HG03139 (cell line): ENCODE results near the gene ZBTB46.
"Not testable (repeated sequence)": the region's sequence is repeated elsewhere in the genome, so short reads cannot be mapped to it uniquely, and the experiment has no call there.

Experiments
- ATAC-seq: cut with Tn5 transposase; IDR thresholded peaks from one replicate; pipeline ENCODE4 v1.9.1; 2021; ENCODE audit not compliant: unreplicated experiment

The ZBTB46 gene

DNA sequence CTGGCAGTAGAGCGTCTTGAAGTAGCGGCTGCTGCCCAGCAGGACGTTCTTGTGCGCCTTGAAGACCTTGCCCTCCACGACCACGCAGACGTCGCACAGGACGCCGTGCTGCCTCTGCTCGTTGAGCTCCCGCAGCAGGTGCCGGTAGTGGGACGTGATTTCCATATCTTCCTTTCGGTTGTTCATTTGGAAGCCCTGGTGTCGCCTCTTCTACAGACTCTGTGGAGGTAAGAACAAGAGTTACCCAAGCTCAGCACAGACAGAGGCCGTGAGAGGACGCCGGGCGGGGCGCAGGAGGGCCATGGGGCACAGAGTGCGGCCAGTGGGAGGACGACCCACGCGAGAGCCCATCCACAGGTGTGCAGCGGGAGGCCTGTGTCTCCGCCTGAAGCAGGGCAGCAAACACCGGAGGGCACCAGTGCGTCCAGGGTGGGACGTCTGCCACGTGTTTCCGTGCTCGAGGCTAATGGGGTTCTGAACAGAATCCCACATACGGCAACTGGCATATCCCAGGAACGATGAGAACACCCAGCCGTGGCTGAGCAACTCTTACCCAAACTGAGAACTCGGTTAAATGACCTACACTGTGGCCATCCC lies 40.4 kb downstream of the ZBTB46 start:
- no peak for ATAC-seq

DNA sequence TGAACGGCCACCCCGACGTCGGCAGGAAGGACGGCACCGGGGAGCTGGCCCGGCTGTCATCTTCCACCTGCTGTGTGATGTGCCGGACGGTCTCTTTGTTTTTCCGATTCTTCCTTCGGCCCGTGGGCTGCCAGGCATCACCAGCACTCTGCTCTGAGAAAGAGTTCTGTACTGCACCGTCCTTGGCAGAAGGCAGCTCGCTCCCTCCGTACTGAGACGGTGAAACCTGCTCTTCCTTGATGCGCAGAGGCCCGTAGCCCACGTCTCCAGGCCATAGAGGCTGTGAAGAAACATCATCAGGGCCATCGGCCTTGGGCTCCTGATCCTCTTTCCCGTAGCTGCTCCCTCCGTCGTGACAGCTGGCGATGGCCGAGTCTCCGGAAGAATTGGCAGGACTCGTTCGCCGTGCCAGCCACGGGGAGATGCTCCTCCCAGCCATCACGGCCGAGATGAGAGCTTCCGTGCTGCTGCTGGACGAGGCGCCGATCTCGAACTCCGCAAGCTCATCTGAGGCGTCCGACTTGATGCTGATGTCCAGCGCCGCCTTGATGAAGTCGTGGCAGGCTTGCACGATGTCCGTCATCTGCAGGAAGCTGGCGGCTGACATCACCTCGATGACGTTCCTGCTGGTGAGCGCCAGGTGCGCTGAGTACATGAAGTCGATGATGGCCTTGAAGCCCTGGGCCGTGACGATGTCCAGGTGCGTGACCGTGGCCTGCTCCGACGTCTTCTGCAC lies 41.1 kb downstream of the ZBTB46 start:
- no peak for ATAC-seq

DNA sequence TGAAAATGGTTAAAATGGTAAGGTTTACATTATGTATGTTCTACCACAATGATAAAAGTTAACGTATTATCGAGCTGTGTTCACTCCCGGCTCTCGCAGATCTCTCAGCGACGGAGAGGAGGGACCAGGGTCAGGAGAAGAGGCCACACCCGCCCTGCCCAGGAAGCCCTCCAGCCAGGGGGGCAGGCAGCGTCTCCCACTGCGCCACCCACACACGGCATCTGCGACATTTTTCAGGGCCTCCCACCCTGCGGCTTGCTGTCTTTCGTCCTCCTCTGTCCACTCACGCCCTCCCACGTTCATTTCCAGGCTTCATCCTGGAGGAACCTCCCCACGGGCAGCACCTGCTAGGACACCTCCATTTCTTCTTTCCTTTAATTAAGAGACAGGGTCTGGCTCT lies 43.3 kb downstream of the ZBTB46 start:
- ATAC-seq, result no peak

DNA sequence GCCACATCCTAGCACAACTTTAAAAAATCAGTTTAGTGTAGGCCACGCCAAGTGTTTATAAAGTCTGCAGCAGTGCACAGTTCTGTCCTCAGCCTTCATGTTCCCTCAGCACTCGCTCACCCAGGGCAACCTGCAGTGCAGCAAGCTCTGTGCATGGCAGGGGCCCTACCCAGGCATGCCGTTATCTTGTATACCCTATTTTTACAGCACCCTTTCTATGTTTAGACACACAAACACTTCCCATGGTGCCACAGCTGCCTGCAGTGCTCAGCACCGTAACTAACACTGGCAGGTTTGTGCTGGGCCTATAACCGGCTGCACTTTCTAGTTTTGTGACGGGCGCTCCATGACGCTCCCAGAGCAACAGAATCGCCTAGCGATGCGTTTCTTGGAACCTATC lies 43.8 kb downstream of the ZBTB46 start:
- no peak for ATAC-seq

DNA sequence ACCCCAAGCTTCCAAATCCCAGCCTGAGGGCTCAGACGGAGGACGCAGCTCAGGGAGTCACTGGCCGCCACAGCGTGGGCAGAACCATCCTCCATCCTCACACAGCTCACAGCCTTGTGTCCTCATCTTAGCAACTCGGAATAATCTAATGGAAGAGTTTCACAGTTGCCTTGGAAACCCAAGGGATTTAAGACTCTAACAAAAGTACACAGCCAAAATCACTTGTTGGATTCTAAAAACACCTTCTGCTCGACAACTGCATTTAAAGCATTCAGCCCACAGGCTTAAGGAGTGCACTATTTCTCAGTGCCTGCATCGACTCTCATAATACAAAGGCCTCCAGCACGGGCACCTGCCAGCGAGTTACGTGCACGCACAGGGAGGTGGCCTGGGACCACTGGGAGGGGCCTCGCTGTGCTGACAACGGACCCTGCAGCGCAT lies 45.4 kb downstream of the ZBTB46 start:
- no peak for ATAC-seq

DNA sequence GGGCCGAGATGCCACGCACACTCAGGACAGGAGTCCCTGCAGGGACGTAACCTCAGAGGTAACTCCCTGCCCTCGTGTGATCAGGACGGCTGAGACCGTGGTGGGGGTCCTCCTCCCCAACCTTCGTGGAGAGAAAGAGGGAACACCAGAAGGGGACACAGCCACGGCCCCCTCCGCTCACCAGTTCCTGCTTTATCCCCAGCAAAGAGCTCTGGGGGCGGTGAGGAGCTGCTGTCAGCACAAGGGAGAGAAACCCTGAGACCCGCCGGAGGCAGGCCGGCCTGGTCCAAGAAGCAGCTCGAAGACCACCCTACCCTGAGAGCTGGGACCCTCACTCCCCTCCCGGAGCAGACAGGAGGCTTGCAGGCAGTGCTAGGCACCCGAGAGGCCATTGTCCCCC lies 47.1 kb downstream of the ZBTB46 start:
- no peak for ATAC-seq

DNA sequence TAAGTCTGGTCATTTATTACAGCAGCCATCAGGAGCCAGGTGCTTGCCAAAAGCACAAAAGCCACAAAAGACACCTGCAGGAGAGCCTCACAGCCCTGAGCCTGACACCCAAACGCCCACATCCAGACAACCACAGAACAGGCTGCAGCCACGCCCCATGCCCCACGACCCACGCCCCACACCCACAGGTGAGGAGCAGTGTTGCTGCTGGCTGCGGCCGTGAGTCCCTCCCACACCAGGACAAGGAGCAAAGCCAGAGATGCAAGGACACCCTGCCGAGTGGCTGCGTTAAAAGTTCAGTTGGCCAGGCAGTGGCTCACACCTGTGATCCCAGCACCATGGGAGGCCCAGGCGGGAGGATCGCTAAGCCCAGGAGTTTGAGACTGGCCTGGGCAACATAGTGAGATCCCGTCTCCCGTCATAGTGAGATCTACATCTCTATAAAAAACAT lies 48.5 kb downstream of the ZBTB46 start:
- ATAC-seq, result no peak

DNA sequence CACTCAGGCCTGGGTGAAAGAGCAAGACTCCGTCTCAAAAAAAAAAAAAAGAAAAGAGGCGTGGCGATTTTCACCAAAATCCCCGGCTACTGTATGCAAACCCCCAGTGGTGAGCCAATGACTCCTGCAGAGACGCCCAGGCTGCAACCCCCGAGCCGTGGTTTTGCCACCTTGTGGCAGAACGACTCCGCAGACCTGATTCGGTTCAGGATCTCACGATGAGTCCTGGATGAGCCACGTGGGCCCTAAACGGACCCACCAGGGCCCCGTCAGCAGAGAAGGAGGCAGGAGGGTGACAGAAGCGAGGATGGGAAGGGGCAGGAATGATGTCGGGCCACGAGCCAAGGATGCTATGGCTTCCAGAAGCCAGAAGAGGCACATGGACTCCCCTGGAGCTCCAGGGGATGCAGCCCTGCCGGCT lies 49.0 kb downstream of the ZBTB46 start:
- ATAC-seq, result no peak

DNA sequence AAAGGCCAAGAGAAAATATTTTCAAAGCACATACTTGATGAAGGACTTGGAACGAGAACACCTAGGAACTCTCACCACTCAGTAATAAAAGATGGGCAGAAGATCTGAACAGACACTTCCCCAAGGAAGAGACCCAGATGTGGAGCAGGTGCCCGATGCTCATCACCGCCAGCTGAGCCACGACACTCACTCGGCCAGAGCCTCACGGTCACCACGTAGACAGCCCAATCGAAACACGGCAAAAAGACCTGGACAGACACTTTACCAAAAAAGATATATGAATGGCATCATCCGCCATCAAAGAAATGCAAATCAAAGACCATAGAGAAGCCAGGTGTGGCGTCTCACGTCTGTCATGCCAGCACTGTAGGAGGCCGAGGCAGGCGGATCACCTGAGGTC lies 49.9 kb downstream of the ZBTB46 start:
- no peak for ATAC-seq

DNA sequence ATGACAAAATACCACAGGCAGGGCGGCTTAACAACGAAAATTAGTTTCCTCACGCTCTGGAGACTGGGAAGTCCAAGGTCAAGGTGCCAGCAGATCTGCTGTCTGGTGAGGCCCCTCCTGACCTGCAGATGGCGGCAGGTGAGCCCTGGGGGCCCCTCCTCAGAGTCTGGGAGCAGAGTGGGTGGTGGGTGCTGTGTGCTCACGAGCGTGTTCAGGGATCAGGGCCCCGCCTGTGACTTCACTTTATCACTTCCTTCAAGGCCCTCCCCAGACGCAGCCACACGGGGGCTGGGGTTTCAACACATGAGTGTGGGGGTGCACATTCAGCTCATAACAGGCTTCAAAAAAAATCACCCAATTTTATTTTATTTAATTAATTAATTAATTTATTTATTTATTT lies 52.2 kb downstream of the ZBTB46 start:
- no peak for ATAC-seq

DNA sequence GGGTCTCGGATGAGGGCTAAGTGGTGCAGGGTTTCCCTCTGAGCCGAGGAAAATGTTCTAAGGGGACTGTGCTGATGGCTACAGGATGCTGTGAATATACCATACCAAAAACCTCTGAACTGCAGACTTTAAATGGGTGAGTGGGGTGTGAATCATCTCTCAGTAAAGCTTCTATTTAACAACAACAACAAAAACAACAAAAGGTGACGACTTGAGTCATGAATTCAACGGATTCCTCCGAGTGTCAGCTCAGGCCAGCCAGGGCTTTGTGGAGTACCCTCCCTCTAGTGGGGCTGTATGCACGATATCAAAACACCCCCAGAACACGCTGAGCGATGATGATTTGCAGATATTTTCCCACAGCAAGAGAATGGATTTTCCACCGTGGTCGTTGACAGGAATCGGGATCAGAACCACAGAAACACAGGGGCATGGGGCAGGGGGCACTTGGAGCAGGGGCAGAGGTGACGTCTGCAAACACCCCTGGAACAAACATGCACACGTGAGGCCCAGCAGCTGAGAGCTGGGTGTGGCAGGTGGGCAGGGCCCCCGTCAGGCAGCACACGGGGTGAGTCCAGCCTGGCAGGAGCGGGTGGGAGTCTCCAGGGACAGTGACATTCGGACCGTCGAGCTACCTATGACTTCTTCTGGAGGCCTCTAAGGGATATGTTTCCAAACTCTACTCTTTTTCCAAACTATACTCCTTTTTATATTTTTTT lies 52.9 kb downstream of the ZBTB46 start:
- no peak for ATAC-seq

DNA sequence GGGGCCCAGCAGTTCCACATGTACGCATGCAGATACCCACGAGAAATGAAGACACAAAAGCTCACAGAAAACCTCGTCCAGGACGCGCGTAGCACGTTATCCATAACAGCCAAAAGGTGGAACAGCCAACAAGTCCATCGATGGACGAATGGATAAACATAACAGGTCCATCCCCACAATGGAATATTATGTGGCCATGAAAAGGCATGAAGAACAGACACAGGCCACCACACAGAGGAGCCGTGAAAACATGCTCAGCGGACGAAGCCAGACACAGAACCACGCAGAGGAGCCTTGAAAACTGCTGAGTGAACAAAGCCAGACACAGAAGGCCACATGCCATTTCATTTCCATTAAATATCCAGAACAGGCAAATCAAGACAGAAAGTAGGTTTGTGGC lies 53.5 kb downstream of the ZBTB46 start:
- no peak for ATAC-seq

DNA sequence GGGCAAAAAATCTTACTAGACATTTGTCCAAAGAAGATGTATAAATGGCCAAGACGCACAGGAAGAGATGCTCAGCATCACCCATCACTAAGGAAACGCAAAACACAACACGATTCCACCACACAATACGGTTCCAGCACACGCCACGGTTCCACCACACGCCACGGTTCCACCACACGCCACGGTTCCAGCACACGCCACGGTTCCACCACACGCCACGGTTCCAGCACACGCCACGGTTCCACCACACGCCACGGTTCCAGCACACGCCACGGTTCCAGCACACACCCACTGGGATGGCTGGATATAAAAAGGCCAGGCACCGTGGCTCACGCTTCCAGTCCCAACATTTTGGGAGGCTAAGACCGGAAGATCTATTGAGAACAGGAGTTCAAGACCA lies 54.2 kb downstream of the ZBTB46 start:
- not testable (repeated sequence) for ATAC-seq

DNA sequence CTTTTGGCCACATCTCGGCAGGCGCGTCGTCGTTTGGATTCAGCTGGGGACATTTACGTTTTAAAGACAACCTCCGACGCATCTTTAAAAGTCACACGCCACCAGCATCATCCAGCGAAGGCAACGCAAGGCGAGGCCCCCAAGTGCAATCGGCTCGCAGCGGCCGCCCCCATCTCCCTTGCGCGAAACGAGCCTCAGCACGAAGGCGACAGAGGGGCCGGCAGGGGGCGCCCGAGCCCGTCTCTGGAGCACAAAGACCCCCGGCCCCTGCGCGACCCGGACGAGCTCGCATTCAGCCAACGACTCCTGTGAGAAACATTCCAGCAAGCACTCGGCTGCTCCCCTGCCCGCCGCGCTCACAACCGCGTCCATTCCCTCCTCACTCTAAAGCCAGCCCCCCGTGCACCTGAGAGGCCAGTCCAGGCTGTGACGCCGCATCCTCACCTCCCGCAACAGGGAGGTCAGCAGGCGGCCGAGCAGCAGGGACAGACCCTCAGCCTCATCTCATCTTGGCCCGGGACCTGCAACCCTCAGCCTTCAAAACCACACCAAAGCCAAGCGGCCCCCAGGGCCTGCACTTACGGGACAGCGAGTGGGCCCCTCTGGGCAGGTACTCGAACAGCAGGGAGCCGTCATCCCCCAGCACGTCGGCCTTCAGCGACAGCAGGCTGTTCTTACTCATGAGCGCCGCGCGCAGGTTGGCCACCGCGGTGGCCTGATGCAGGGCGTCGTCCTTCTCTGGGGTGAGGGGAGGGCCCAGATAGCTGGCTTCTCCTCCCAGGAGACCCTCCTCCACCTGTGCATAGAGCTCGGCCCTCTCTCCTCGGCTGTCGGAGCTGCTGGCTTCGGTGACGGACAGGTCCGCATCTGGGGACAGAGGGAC lies 55.7 kb downstream of the ZBTB46 start:
- no peak for ATAC-seq

DNA sequence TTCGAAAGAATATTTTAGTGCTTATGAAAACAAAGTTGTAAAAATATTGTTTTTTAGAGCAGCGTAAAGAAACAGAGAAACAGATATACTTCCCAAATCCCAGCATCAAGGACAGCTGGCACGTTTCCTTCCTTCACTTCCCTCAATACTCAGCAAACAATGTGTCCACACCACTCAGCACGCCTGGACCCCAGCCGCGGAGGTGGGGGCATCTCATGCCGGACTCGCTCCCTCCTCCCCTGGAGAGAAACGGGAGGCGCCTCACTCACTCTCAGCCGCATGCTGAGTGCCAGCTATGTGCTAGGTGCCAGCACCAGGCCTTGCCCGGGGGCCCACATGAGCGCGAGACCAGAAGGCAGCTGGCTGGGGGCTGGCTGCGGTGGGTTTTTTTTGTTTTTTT lies 56.8 kb downstream of the ZBTB46 start:
- no peak for ATAC-seq

DNA sequence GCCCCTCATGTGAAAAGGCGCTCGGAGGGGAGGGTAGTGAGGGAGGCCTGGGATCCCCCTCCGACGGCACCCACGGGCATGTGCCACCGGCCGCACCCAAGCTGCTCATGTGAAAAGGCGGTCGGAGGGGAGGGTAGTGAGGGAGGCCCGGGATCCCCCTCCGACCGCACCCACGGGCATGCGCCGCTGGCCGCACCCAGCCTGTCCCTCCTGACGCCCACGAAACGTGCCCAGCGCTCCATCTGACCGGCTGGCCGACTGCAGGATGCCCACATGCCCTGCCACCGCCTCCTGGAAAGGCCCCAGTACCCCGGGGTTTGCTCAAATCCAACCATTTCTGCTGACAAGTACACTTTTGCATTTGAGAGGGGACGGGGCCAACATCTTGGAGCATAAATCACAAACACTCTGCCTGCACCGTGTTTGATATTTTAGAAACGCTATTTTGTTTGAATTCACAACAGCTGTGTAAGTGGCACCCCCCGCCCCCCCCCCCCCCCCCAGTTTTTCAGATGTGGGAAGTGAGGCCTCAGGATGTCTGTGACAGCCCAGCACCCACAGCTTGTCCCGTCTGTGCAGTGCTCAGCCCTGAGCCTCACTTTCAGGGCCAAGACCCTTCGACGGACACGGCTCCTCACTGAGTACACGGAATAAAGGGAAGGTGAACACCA lies 57.4 kb downstream of the ZBTB46 start:
- no peak for ATAC-seq

DNA sequence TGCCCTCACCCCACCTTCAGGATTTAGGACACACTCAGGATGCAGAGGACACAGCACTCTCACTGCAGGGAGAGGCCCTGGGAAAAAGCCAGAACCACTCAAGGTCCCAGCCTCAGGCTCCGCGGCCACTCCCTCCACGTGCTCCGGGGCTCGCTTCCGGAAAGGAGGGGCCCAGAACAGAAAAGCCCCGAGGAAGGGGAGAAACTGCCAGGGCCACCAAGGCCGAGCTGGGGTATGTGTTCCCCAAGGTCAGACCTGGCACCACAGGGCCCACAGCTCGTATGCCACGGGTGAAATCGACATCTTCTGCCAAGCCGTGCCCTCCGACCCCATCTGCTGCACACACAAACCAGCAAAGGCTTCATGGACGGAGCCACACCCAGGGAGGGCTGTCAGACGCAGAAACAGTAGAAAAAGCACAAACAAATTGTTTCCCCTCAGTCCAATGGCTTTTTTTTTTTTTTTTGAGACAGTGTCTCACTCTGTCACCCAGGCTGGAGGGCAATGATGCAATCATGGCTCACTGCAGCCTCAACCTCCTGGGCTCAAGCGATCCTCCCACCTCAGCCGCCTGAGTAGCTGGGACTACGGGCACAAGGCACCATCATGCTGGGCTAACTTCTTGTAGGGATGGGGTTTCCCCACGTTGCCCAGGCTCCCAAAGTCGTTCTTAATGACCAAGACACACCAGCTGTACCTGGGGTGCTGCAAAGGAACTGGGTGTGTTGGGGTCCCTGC lies 58.1 kb downstream of the ZBTB46 start:
- ATAC-seq, result no peak

DNA sequence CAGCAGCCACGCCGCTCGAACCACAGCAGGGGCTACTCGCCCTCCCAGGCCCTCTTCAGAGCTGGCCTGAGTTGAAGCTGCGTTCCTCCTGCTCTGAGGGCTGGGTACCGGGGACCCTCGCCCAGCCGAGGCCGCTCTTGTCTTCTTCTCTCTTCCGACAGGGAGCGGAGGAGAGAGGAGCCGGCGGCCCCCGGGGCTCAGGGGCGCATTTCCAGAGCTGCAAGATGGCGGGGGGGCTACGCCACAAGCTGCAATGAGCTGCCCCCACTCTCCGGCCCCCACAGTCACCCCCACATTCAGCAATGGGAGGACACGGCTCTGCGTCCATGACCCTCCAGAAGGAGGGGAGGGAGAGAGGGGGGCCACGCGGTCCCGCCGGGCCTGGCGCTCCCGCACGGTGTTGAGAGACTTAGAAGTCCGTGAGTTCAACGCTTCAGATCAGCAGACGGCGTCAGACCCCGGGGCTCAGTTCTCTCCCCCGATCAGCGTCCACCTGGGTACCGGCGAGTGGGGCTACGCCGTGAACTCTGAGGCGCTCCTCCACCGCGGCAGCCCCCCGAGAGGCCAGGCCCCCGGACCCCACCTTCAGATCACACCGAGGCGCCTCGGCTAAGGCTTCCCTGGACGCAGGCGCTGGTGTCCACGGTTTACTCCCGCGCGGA lies 59.9 kb downstream of the ZBTB46 start:
- no peak for ATAC-seq

DNA sequence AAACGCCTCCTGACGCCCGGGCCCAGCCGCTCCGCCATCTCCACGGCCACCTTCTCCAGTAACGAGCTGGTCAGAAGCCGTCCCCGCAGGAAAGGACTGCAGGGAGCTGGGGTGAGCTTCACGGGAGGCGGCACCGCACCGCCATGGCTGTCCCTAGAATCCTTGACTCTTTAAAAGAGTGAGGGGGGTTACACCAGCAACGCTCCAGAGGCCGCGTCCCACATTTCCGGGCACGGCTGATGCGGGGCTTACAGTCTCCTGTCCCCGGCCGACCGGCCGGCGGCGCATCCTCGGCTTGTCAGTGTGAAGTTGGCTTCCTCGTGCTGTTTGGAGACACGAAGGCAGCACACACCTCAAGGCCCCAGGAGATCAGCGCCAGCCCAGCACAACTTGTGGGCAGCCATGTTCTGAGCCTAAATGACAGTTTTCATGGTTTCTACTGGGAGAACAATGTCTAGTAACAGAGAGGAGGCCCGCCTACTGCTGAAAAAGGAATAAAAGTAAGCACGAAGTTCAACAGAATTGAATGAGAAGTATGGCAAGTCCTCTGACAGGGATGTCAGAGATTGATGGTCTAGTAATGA lies 61.1 kb downstream of the ZBTB46 start:
- ATAC-seq, result no peak
